T-helper 17 cell (primary cell): Measurements from ENCODE around the gene RABGAP1L. TPM values are rescaled to one million over a fixed set of nuclear protein-coding genes. Genes with fewer than 3 reads are reported as not detected.
A peak's percentile ranks its signal among the peaks of the same experiment; 100 is the strongest.

Experiments used
- ATAC-seq: fragments of 150-1000 bp; cut with Tn5 transposase; 2 replicates; pipeline ENCODE4 v1.10.0; 2021; ENCODE audit warnings: mild to moderate bottlenecking, moderate library complexity
- DNase-seq, 3 donors: peaks; one replicate each; pipeline versions ENCODE4 v3.0.0 to v3.0.0-alpha.2; 2020 to 2021
- H3K9me3 ChIP-seq: one replicate; pipeline ENCODE4 v1.7.0; 2013; ENCODE audit warnings: low read length, mild to moderate bottlenecking; ENCODE audit not compliant: control insufficient read depth, poor library complexity, severe bottlenecking
- H3K27ac Mint-ChIP-seq: one replicate; pipeline ENCODE4 v1.8.0; 2022; ENCODE audit warnings: mild to moderate bottlenecking, moderate library complexity, mixed read lengths
- H3K27me3 Mint-ChIP-seq: one replicate; pipeline ENCODE4 v1.8.0; 2022; ENCODE audit warnings: mixed read lengths
- H3K36me3 Mint-ChIP-seq: one replicate; pipeline ENCODE4 v1.8.0; 2022; ENCODE audit warnings: low read depth, mixed read lengths
- H3K4me1 Mint-ChIP-seq: one replicate; pipeline ENCODE4 v1.8.0; 2022; ENCODE audit warnings: mild to moderate bottlenecking, mixed read lengths
- H3K4me3 Mint-ChIP-seq: one replicate; pipeline ENCODE4 v1.8.0; 2022; ENCODE audit warnings: mild to moderate bottlenecking, moderate library complexity, mixed read lengths
- total RNA-seq, 4 donors: library from RNA in 2 of 4; stranded (reverse) in 2 of 4; gene quantifications; one replicate each; pipeline ENCODE4 v1.2.3 and lab custom pipeline; 2022 to 2026

RABGAP1L gene
- total RNA-seq, 2 donors from 2014 or later: 112 to 120 TPM

- Mint-ChIP-seq H3K27ac (peak overlapping the region; percentile 3), H3K4me3 (no peak overlapping the region), H3K36me3 (peaks cover 13% of the 10 kb centered on the region), H3K4me1 (peaks cover 39% of the 10 kb centered on the region), H3K27me3 (no peaks in the 10 kb centered on the region)
- DNase-seq: no peak
- ATAC-seq: no peak
- no peaks in the 10 kb centered on the region for H3K9me3 ChIP-seq
Measured at GRCh38 chr1:174975764-174976163, 816.4 kb downstream of the RABGAP1L start.

GRCh38 chr1:174976436-174977108, 817.3 kb downstream of the RABGAP1L start:
- Mint-ChIP-seq H3K27ac (peak overlapping the region; percentile 3), H3K36me3 (peaks cover 15% of the 10 kb centered on the region), H3K4me1 (peaks cover 36% of the 10 kb centered on the region), H3K4me3 (no peak overlapping the region), H3K27me3 (no peaks in the 10 kb centered on the region)
- DNase-seq (no peak), ATAC-seq (no peak)
- no peaks in the 10 kb centered on the region for H3K9me3 ChIP-seq

- Mint-ChIP-seq H3K36me3 (peaks cover 8% of the 10 kb centered on the region), H3K4me3 (no peak overlapping the region), H3K27me3 (no peaks in the 10 kb centered on the region), H3K4me1 (peaks cover 12% of the 10 kb centered on the region), H3K27ac (peak overlapping the region; percentile 41)
- DNase-seq (peak in 1 of 3 donors; percentile 41), ATAC-seq (no peak)
- H3K9me3 ChIP-seq: peaks cover 2% of the 10 kb centered on the region
Measured at GRCh38 chr1:174982971-174983689, 823.8 kb downstream of the RABGAP1L start.

- peaks cover 22% of the 10 kb centered on the region for H3K4me1 Mint-ChIP-seq
- peaks cover 2% of the 10 kb centered on the region for H3K9me3 ChIP-seq
- no peaks in the 10 kb centered on the region for H3K27me3 Mint-ChIP-seq
- peaks cover 11% of the 10 kb centered on the region for H3K36me3 Mint-ChIP-seq
- no peak overlapping the region for H3K4me3 Mint-ChIP-seq
- DNase-seq: no peak
- ATAC-seq: no peak
- H3K27ac Mint-ChIP-seq: peak overlapping the region; percentile 19
Measured at GRCh38 chr1:174984952-174985351, 825.6 kb downstream of the RABGAP1L start.

GRCh38 chr1:174988539-174988938, 829.2 kb downstream of the RABGAP1L start:
- peaks cover 5% of the 10 kb centered on the region for H3K36me3 Mint-ChIP-seq
- peaks cover 17% of the 10 kb centered on the region for H3K4me1 Mint-ChIP-seq
- no peaks in the 10 kb centered on the region for H3K27me3 Mint-ChIP-seq
- no peaks in the 10 kb centered on the region for H3K9me3 ChIP-seq
- H3K27ac Mint-ChIP-seq: peak overlapping the region; percentile 94
- DNase-seq (no peak), ATAC-seq (no peak)
- H3K4me3 Mint-ChIP-seq: peak overlapping the region; percentile 10

GRCh38 chr1:174988986-174989385, 829.7 kb downstream of the RABGAP1L start:
- H3K9me3 ChIP-seq: no peaks in the 10 kb centered on the region
- Mint-ChIP-seq H3K36me3 (peaks cover 5% of the 10 kb centered on the region), H3K4me1 (peaks cover 17% of the 10 kb centered on the region), H3K27me3 (no peaks in the 10 kb centered on the region), H3K4me3 (no peak overlapping the region), H3K27ac (peak overlapping the region; percentile 94)
- DNase-seq: no peak
- no peak for ATAC-seq

GRCh38 chr1:174989536-174990220, 830.4 kb downstream of the RABGAP1L start:
- H3K4me3 Mint-ChIP-seq: peak overlapping the region; percentile 82
- peak; percentile 24 for ATAC-seq
- DNase-seq: no peak
- peaks cover 17% of the 10 kb centered on the region for H3K4me1 Mint-ChIP-seq
- H3K9me3 ChIP-seq: no peaks in the 10 kb centered on the region
- peak overlapping the region; percentile 94 for H3K27ac Mint-ChIP-seq
- no peaks in the 10 kb centered on the region for H3K27me3 Mint-ChIP-seq
- H3K36me3 Mint-ChIP-seq: peaks cover 5% of the 10 kb centered on the region

GRCh38 chr1:174990382-174990999, 831.2 kb downstream of the RABGAP1L start:
- Mint-ChIP-seq H3K4me1 (peaks cover 13% of the 10 kb centered on the region), H3K27ac (peak overlapping the region; percentile 94), H3K36me3 (peaks cover 3% of the 10 kb centered on the region), H3K27me3 (no peaks in the 10 kb centered on the region), H3K4me3 (peak overlapping the region; percentile 82)
- DNase-seq: no peak
- peak; percentile 68 for ATAC-seq
- H3K9me3 ChIP-seq: no peaks in the 10 kb centered on the region

- Mint-ChIP-seq H3K27ac (peak overlapping the region; percentile 94), H3K4me3 (no peak overlapping the region), H3K27me3 (no peaks in the 10 kb centered on the region), H3K4me1 (peaks cover 12% of the 10 kb centered on the region), H3K36me3 (peaks cover 3% of the 10 kb centered on the region)
- no peaks in the 10 kb centered on the region for H3K9me3 ChIP-seq
- DNase-seq (no peak), ATAC-seq (no peak)
Measured at GRCh38 chr1:174991473-174991872, 832.2 kb downstream of the RABGAP1L start.

- H3K27me3 Mint-ChIP-seq: no peaks in the 10 kb centered on the region
- peaks cover 2% of the 10 kb centered on the region for H3K36me3 Mint-ChIP-seq
- DNase-seq: no peak
- ATAC-seq: no peak
- no peak overlapping the region for H3K27ac Mint-ChIP-seq
- peaks cover 10% of the 10 kb centered on the region for H3K4me1 Mint-ChIP-seq
- H3K9me3 ChIP-seq: no peaks in the 10 kb centered on the region
- no peak overlapping the region for H3K4me3 Mint-ChIP-seq
Measured at GRCh38 chr1:174995121-174995520, 835.8 kb downstream of the RABGAP1L start.

- Mint-ChIP-seq H3K27me3 (no peaks in the 10 kb centered on the region), H3K27ac (peak overlapping the region; percentile 11), H3K4me1 (peaks cover 16% of the 10 kb centered on the region), H3K4me3 (no peak overlapping the region), H3K36me3 (peaks cover 2% of the 10 kb centered on the region)
- no peaks in the 10 kb centered on the region for H3K9me3 ChIP-seq
- DNase-seq (no peak), ATAC-seq (no peak)
Measured at GRCh38 chr1:174995916-174996315, 836.6 kb downstream of the RABGAP1L start.

- H3K27me3 Mint-ChIP-seq: no peaks in the 10 kb centered on the region
Measured at GRCh38 chr1:174996476-174996875, 837.2 kb downstream of the RABGAP1L start.

GRCh38 chr1:174997041-174997440, 837.7 kb downstream of the RABGAP1L start:
- Mint-ChIP-seq H3K4me3 (no peak overlapping the region), H3K27ac (no peak overlapping the region), H3K36me3 (peaks cover 2% of the 10 kb centered on the region), H3K4me1 (peaks cover 18% of the 10 kb centered on the region), H3K27me3 (no peaks in the 10 kb centered on the region)
- DNase-seq (no peak), ATAC-seq (no peak)
- H3K9me3 ChIP-seq: no peaks in the 10 kb centered on the region

More at GRCh38 chr1:174996476-174996875, 837.2 kb downstream of the RABGAP1L start:
- H3K9me3 ChIP-seq: no peaks in the 10 kb centered on the region
- ATAC-seq (no peak), DNase-seq (no peak)
- Mint-ChIP-seq H3K36me3 (peaks cover 2% of the 10 kb centered on the region), H3K4me1 (peaks cover 18% of the 10 kb centered on the region), H3K27ac (peak overlapping the region; percentile 11), H3K4me3 (no peak overlapping the region)
